HEK293 (cell line): Measurements from ENCODE around the gene PLPPR2.
A peak's percentile ranks its signal among the peaks of the same experiment; 100 is the strongest.

Experiments used
- GLIS1 ChIP-seq: fragments of 450-650 bp; formaldehyde crosslinking; IDR thresholded peaks from 2 replicates; pipeline ENCODE4 v1.5.1; 2016; ENCODE audit warnings: missing biosample characterization, missing genetic modification characterization
- GLIS2 ChIP-seq: fragments of 450-650 bp; formaldehyde crosslinking; IDR thresholded peaks from 2 replicates; pipeline ENCODE4 v1.5.1; 2016; ENCODE audit warnings: missing biosample characterization, missing genetic modification characterization
- KLF10 ChIP-seq: fragments of 450-650 bp; IDR thresholded peaks from 2 replicates; pipeline ENCODE4 v1.5.1; 2018; ENCODE audit warnings: missing biosample characterization, mild to moderate bottlenecking, missing genetic modification characterization
- KLF17 ChIP-seq: fragments of 450-650 bp; formaldehyde crosslinking; IDR thresholded peaks from 2 replicates; pipeline ENCODE4 v1.5.1; 2016; ENCODE audit warnings: missing biosample characterization, missing genetic modification characterization
- KLF9 ChIP-seq: fragments of 450-650 bp; formaldehyde crosslinking; IDR thresholded peaks from 2 replicates; pipeline ENCODE4 v1.5.1; 2016; ENCODE audit warnings: missing biosample characterization, missing genetic modification characterization, low read depth
- PATZ1 ChIP-seq: fragments of 450-650 bp; formaldehyde crosslinking; IDR thresholded peaks from 2 replicates; pipeline ENCODE4 v1.5.1; 2016; ENCODE audit warnings: missing biosample characterization, missing genetic modification characterization
- PRDM10 ChIP-seq: fragments of 450-650 bp; formaldehyde crosslinking; IDR thresholded peaks from 2 replicates; pipeline ENCODE4 v1.5.1; 2016; ENCODE audit warnings: missing biosample characterization, missing genetic modification characterization
- SP2 ChIP-seq: fragments of 450-650 bp; formaldehyde crosslinking; IDR thresholded peaks from 2 replicates; pipeline ENCODE4 v1.5.1; 2016; ENCODE audit warnings: missing biosample characterization, missing genetic modification characterization
- SP7 ChIP-seq: fragments of 450-650 bp; formaldehyde crosslinking; IDR thresholded peaks from 2 replicates; pipeline ENCODE4 v1.5.1; 2016; ENCODE audit warnings: missing biosample characterization, missing genetic modification characterization
- WT1 ChIP-seq: fragments of 450-650 bp; formaldehyde crosslinking; IDR thresholded peaks from 2 replicates; pipeline ENCODE4 v1.5.1; 2016; ENCODE audit warnings: missing biosample characterization, missing genetic modification characterization
- ZBTB26 ChIP-seq: fragments of 450-650 bp; formaldehyde crosslinking; optimal IDR thresholded peaks from 2 replicates; pipeline ENCODE3; 2016; ENCODE audit warnings: missing biosample characterization, mild to moderate bottlenecking, missing genetic modification characterization
- ZBTB44 ChIP-seq: fragments of 450-650 bp; IDR thresholded peaks from 2 replicates; pipeline ENCODE4 v1.5.1; 2018; ENCODE audit warnings: missing biosample characterization, mild to moderate bottlenecking, missing genetic modification characterization
- ZEB2 ChIP-seq: fragments of 450-650 bp; formaldehyde crosslinking; IDR thresholded peaks from 2 replicates; pipeline ENCODE4 v1.5.1; 2016; ENCODE audit warnings: missing biosample characterization, missing genetic modification characterization
- ZFHX2 ChIP-seq: fragments of 450-650 bp; formaldehyde crosslinking; conservative IDR thresholded peaks from 2 replicates; pipeline ENCODE4 v1.5.1; 2016; ENCODE audit warnings: missing biosample characterization, missing genetic modification characterization
- ZNF184 ChIP-seq: fragments of 450-650 bp; IDR thresholded peaks from 2 replicates; pipeline ENCODE4 v1.5.1; 2018; ENCODE audit warnings: missing biosample characterization, mild to moderate bottlenecking, missing genetic modification characterization
- ZNF366 ChIP-seq: fragments of 450-650 bp; formaldehyde crosslinking; conservative IDR thresholded peaks from 2 replicates; pipeline ENCODE4 v1.5.1; 2016; ENCODE audit warnings: missing biosample characterization, missing genetic modification characterization
- ZNF561 ChIP-seq: fragments of 450-650 bp; IDR thresholded peaks from 2 replicates; pipeline ENCODE4 v1.5.1; 2018; ENCODE audit warnings: missing biosample characterization, missing genetic modification characterization, borderline replicate concordance
- ZNF664 ChIP-seq: fragments of 450-650 bp; formaldehyde crosslinking; IDR thresholded peaks from 2 replicates; pipeline ENCODE4 v1.5.1; 2016; ENCODE audit warnings: missing biosample characterization, missing genetic modification characterization
- ZNF768 ChIP-seq: fragments of 450-650 bp; formaldehyde crosslinking; IDR thresholded peaks from 2 replicates; pipeline ENCODE4 v1.5.1; 2018; ENCODE audit warnings: missing biosample characterization, mild to moderate bottlenecking, missing genetic modification characterization

The PLPPR2 gene

GRCh38 chr19:11339254-11340098 lies 15.8 kb upstream of the PLPPR2 start, which contains the start of gene RAB3D (continued):
- peak; percentile 52 for TF ChIP-seq ZBTB26 (tag by site-specific recombination)
- TF ChIP-seq ZNF184 (tag by site-specific recombination) = 0 out of 2 replicates have a peak, but pooled peaks have one; percentile 30
- no peak for TF ChIP-seq SP7
- peak; percentile 58; the same call in 1 of the 2 replicates for TF ChIP-seq KLF9 (tag by site-specific recombination)
- TF ChIP-seq GLIS1 (tag by site-specific recombination) = peak; percentile 22; the same call in 1 of the 2 replicates
- TF ChIP-seq ZNF366 (tag by site-specific recombination) = peak; percentile 60
- peak; percentile 30; the same call in 1 of the 2 replicates for TF ChIP-seq KLF10 (tag by site-specific recombination)
- peak; percentile 69 for TF ChIP-seq PATZ1 (tag by site-specific recombination)
- TF ChIP-seq ZEB2 (tag by site-specific recombination) = 0 out of 2 replicates have a peak, but pooled peaks have one; percentile 8
- no peak; the same call in 1 of the 2 replicates for TF ChIP-seq KLF17 (tag by site-specific recombination)
- TF ChIP-seq ZNF664 (tag by site-specific recombination) = peak; percentile 90; the same call in 1 of the 2 replicates
- TF ChIP-seq SP2 (tag by site-specific recombination) = peak; percentile 83
- TF ChIP-seq PRDM10 (tag by site-specific recombination) = 0 out of 2 replicates have a peak, but pooled peaks have one; percentile 55
- TF ChIP-seq ZNF768 = no peak
- TF ChIP-seq WT1 (tag by site-specific recombination) = no peak
- TF ChIP-seq ZNF561 (tag by site-specific recombination) = 0 out of 2 replicates have a peak, but pooled peaks have one; percentile 61
- TF ChIP-seq ZBTB44 (tag by site-specific recombination) = 0 out of 2 replicates have a peak, but pooled peaks have one; percentile 13
- peak; percentile 94 for TF ChIP-seq ZFHX2 (tag by site-specific recombination)
- peak; percentile 58 for TF ChIP-seq GLIS2 (tag by site-specific recombination)
